GM19438 (cell line): ENCODE data around the gene MAFG.

ENCODE experiments used
- ATAC-seq: cut with Tn5 transposase; IDR thresholded peaks from one replicate; pipeline ENCODE4 v1.9.1; 2021; ENCODE audit warnings: low read depth; ENCODE audit not compliant: unreplicated experiment

MAFG gene

GRCh38 chr17:81940538-81941483, 13.3 kb upstream of the MAFG start:
- ATAC-seq, result no peak

- ATAC-seq, result no peak
These were observed 12.4 kb upstream of the MAFG start for GRCh38 chr17:81939881-81940385.

GRCh38 chr17:81939218-81939617, 11.7 kb upstream of the MAFG start:
- no peak for ATAC-seq

GRCh38 chr17:81935709-81936084, 8.2 kb upstream of the MAFG start:
- ATAC-seq, result no peak

- ATAC-seq, result no peak
These were observed 7.5 kb upstream of the MAFG start for GRCh38 chr17:81934850-81935708.

GRCh38 chr17:81934098-81934757, 6.7 kb upstream of the MAFG start:
- ATAC-seq, result no peak

- no peak for ATAC-seq
These were observed 5.7 kb upstream of the MAFG start for GRCh38 chr17:81933178-81933699.

- no peak for ATAC-seq
These were observed 4.9 kb upstream of the MAFG start for GRCh38 chr17:81932333-81932983.

GRCh38 chr17:81931557-81932332, 4.2 kb upstream of the MAFG start:
- no peak for ATAC-seq

- ATAC-seq, result no peak
These were observed 3.6 kb upstream of the MAFG start for GRCh38 chr17:81931189-81931556.

- no peak for ATAC-seq
These were observed 2.9 kb upstream of the MAFG start for GRCh38 chr17:81930142-81931125.

- ATAC-seq, result no peak
These were observed 2.0 kb upstream of the MAFG start for GRCh38 chr17:81929253-81930141.

- ATAC-seq, result no peak
These were observed 1.2 kb upstream of the MAFG start for GRCh38 chr17:81928544-81929252.

- ATAC-seq, result peak; percentile 19
These were observed 333 bp downstream of the MAFG start for GRCh38 chr17:81927152-81927652.

- peak; percentile 16 for ATAC-seq
These were observed 934 bp downstream of the MAFG start for GRCh38 chr17:81926451-81927151.
